HepG2 (cell line): ENCODE data around the gene STK10. TPM values are rescaled to one million over a fixed set of nuclear protein-coding genes. Genes with fewer than 3 reads are reported as not detected.

Source experiments
- BCL3 ChIP-seq: sonication (generic); formaldehyde crosslinking; IDR thresholded peaks from 2 replicates; pipeline ENCODE4 v1.5.1; 2020; ENCODE audit warnings: mild to moderate bottlenecking, missing genetic modification reagents, moderate library complexity
- GABPB1 ChIP-seq: IDR thresholded peaks from 2 replicates; pipeline ENCODE4 v1.6.1; 2016; ENCODE audit warnings: mild to moderate bottlenecking, missing genetic modification reagents, moderate library complexity, missing compliant biosample characterization
- LRRFIP1 ChIP-seq: sonication (generic); formaldehyde crosslinking; conservative IDR thresholded peaks from 2 replicates; pipeline ENCODE4 v1.4.0; 2020; ENCODE audit warnings: missing genetic modification reagents
- MEF2D ChIP-seq: sonication (generic); formaldehyde crosslinking; IDR thresholded peaks from 2 replicates; pipeline ENCODE4 v1.5.1; 2020; ENCODE audit warnings: mild to moderate bottlenecking, missing genetic modification reagents
- MEIS1 ChIP-seq: sonication (generic); formaldehyde crosslinking; IDR thresholded peaks from 2 replicates; pipeline ENCODE4 v1.9.0; 2021; ENCODE audit warnings: mild to moderate bottlenecking, missing genetic modification reagents, moderate library complexity, borderline replicate concordance
- MIER3 ChIP-seq: IDR thresholded peaks from 2 replicates; pipeline ENCODE4 v1.6.1; 2016; ENCODE audit warnings: missing compliant biosample characterization, borderline replicate concordance
- PHB2 ChIP-seq: fragments of 450-650 bp; IDR thresholded peaks from 2 replicates; pipeline ENCODE4 v1.6.1; 2018; ENCODE audit not compliant: partially characterized antibody
- REST ChIP-seq, 2 experiments: IDR thresholded peaks; 2 replicates each; pipeline ENCODE4 v1.6.1; 2011 to 2012; ENCODE audit warnings: low read length in 2 of 2, borderline replicate concordance in 1 of 2, low read depth in 1 of 2, mild to moderate bottlenecking in 1 of 2, moderate library complexity in 1 of 2
- TIGD3 ChIP-seq: sonication (generic); formaldehyde crosslinking; IDR thresholded peaks from 2 replicates; pipeline ENCODE4 v1.5.1; 2020; ENCODE audit warnings: mild to moderate bottlenecking, missing genetic modification reagents, borderline replicate concordance
- ZNF329 ChIP-seq: sonication (generic); formaldehyde crosslinking; IDR thresholded peaks from 2 replicates; pipeline ENCODE4 v1.9.0; 2021; ENCODE audit warnings: low read depth, mild to moderate bottlenecking, missing genetic modification reagents
- ZNF570 ChIP-seq: sonication (generic); formaldehyde crosslinking; IDR thresholded peaks from 2 replicates; pipeline ENCODE4 v1.4.0; 2020; ENCODE audit warnings: mild to moderate bottlenecking, missing genetic modification reagents, borderline replicate concordance
- ZNF572 ChIP-seq: sonication (generic); formaldehyde crosslinking; IDR thresholded peaks from 2 replicates; pipeline ENCODE4 v1.5.1; 2020; ENCODE audit warnings: mild to moderate bottlenecking, missing genetic modification reagents
- ZNF652 ChIP-seq: IDR thresholded peaks from 2 replicates; pipeline ENCODE4 v1.6.1; 2016; ENCODE audit warnings: low read depth, borderline replicate concordance
- ZNF678 ChIP-seq: sonication (generic); formaldehyde crosslinking; IDR thresholded peaks from 2 replicates; pipeline ENCODE4 v1.4.0; 2020; ENCODE audit warnings: mild to moderate bottlenecking, missing genetic modification reagents
- ZNF770 ChIP-seq: sonication (generic); formaldehyde crosslinking; IDR thresholded peaks from 2 replicates; pipeline ENCODE4 v1.5.0; 2020; ENCODE audit warnings: mild to moderate bottlenecking, missing genetic modification reagents
- ZSCAN30 ChIP-seq: sonication (generic); formaldehyde crosslinking; IDR thresholded peaks from 2 replicates; pipeline ENCODE4 v1.5.0; 2020; ENCODE audit warnings: mild to moderate bottlenecking, missing genetic modification reagents
- polyA plus RNA-seq, 8 experiments: library from polyadenylated mRNA; depleted of rRNA in 3 of 8; stranded (reverse) in 7 of 8; unstranded in 1 of 8; fragments of >200 nt; fragmentation: Illumina TruSeq in 4 of 8; extraction: Trizol in 4 of 8; gene quantifications; 2 replicates each; pipeline versions ENCODE4 v1.2.1 to v1.2.3, GENCODE V29; 2011 to 2016; ENCODE audit warnings: low read depth in 4 of 8, missing spikeins in 1 of 8, mixed read lengths in 1 of 8; ENCODE audit not compliant: insufficient read depth in 1 of 8
- total RNA-seq, 5 experiments: library from RNA; depleted of rRNA; stranded (reverse); fragments of >200 nt; fragmentation: Illumina TruSeq; extraction: Trizol; gene quantifications; 2 replicates each; pipeline ENCODE4 v1.2.3, GENCODE V29; 2016; ENCODE audit warnings: low read depth in 1 of 5

Gene STK10
- total and polyA plus RNA-seq, 2 of the 13 experiments (the other 11 are each of a cell fraction or from before 2014, with no cell fraction given): 7.0 to 7.2 TPM

- TF ChIP-seq ZNF678 (CRISPR knock-in tag) (no peak; the same call in 1 of the 2 replicates), ZNF329 (peak; percentile 54; the same call in 1 of the 2 replicates), ZNF570 (CRISPR knock-in tag) (no peak), BCL3 (CRISPR knock-in tag) (peak; percentile 6; the same call in 1 of the 2 replicates), MEF2D (CRISPR knock-in tag) (peak; percentile 82; the same call in 1 of the 2 replicates), TIGD3 (CRISPR knock-in tag) (no peak), LRRFIP1 (CRISPR knock-in tag) (no peak), ZNF652 (CRISPR knock-in tag) (0 out of 2 replicates have a peak, but pooled peaks have one; percentile 20), ZNF572 (CRISPR knock-in tag) (peak; percentile 90; the same call in 1 of the 2 replicates), ZSCAN30 (CRISPR knock-in tag) (no peak), ZNF770 (CRISPR knock-in tag) (no peak), MIER3 (CRISPR knock-in tag) (peak; percentile 70; the same call in 1 of the 2 replicates), MEIS1 (CRISPR knock-in tag) (peak; percentile 34; the same call in 1 of the 2 replicates), GABPB1 (CRISPR knock-in tag) (peak; percentile 96), PHB2 (no peak), REST (IDR thresholded peaks at IDR 0.05; ENCODE audit: borderline replicate concordance in 1 of 2, low read depth in 1 of 2, low read length in 2 of 2) (0 out of 4 replicates have a peak, but pooled peaks of 1 of the 2 experiments have one; percentile 22)
Measured at GRCh38 chr5:172006321-172007174, 181.5 kb downstream of the STK10 start, which contains the start of gene FBXW11 (continued).
